Neutrophil (primary cell): ENCODE results near the gene FCER1G.

ENCODE experiments used
- H3K27ac ChIP-seq: fragments of 200-600 bp; sonication (generic); 2 replicates; pipeline ENCODE4 v1.5.1; 2016; ENCODE audit warnings: mild to moderate bottlenecking, moderate library complexity
- H3K27me3 ChIP-seq: fragments of 200-600 bp; sonication (generic); 2 replicates; pipeline ENCODE4 v1.6.0; 2016; ENCODE audit warnings: mild to moderate bottlenecking
- H3K36me3 ChIP-seq: fragments of 200-600 bp; sonication (generic); 2 replicates; pipeline ENCODE4 v1.5.1; 2017
- H3K4me1 ChIP-seq, 2 experiments: fragments of 200-600 bp in 1 of 2; sonication (generic) in 1 of 2; 1 replicate in 1 of 2; 2 replicates in 1 of 2; pipeline versions ENCODE4 v1.5.1 to v1.6.1; 2013 to 2016; ENCODE audit warnings: low read depth in 1 of 2, low read length in 1 of 2, mild to moderate bottlenecking in 1 of 2, moderate library complexity in 1 of 2; ENCODE audit not compliant: control insufficient read depth in 1 of 2, insufficient read depth in 1 of 2
- H3K4me3 ChIP-seq, 2 experiments: fragments of 200-600 bp in 1 of 2; sonication (generic) in 1 of 2; 1 replicate in 1 of 2; 2 replicates in 1 of 2; pipeline ENCODE4 v1.5.1; 2013 to 2016; ENCODE audit warnings: low read depth in 1 of 2, low read length in 1 of 2, mild to moderate bottlenecking in 1 of 2, moderate library complexity in 1 of 2
- H3K9me3 ChIP-seq: fragments of 200-600 bp; sonication (generic); 2 replicates; pipeline ENCODE4 v1.5.1; 2016
- TF ChIP-seq, protein P1 (sequence below): fragments of 200-600 bp; sonication (generic); IDR thresholded peaks from 2 replicates; pipeline ENCODE4 v1.5.1; 2016; ENCODE audit warnings: antibody characterized with exemption

FCER1G gene

DNA sequence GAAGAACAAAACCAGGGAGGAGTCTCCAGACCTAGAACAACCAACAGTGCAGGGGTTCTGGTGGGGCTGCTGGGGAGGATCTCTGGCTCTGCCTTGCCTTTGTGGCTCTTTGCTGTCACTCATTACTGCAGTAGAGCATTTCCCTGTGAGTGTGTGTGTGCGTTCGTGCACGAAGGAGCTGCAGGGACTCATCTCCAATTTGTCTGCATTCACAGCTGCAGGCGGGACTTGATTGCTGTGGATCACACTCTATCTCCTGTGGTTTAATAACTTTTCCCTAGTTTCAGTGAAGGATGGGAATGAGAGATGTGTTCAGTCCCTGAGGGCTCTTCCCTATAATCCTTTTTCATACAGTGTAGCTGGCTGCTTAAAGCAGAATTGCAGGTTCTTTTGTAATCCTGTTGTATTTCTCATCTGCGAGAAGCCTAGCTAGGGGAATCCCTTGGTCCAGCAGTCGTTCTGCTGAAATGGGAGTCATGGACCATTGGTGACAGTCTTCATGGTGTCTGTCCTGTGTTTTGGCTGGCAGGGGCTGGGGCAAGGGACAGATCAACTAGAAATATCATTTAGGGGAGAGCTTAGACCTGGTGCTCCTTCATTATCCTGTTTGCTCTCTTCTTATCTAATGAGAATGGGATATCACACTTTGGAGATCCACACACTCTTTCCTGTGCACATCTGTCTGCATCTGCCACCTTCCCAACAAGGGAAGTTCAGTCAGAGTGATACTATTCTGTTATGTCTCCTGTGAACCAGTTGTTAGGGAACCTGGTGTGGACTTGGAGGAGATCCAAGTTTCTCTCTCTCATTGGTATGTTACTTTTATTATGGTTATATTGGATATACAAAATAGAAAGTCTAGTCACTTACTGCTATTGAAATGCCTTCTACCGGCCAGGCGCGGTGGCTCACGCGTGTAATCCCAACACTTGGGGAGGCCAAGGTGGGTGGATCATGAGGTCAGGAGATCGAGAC is 46.5 kb downstream of the FCER1G start:
- peaks cover 11% of the 10 kb centered on the region for H3K9me3 ChIP-seq
- peaks cover 66% of the 10 kb centered on the region for H3K27me3 ChIP-seq
- peaks cover 4 to 8% of the 10 kb centered on the region in 2 experiments for H3K4me1 ChIP-seq
- TF ChIP-seq, protein P1, sequence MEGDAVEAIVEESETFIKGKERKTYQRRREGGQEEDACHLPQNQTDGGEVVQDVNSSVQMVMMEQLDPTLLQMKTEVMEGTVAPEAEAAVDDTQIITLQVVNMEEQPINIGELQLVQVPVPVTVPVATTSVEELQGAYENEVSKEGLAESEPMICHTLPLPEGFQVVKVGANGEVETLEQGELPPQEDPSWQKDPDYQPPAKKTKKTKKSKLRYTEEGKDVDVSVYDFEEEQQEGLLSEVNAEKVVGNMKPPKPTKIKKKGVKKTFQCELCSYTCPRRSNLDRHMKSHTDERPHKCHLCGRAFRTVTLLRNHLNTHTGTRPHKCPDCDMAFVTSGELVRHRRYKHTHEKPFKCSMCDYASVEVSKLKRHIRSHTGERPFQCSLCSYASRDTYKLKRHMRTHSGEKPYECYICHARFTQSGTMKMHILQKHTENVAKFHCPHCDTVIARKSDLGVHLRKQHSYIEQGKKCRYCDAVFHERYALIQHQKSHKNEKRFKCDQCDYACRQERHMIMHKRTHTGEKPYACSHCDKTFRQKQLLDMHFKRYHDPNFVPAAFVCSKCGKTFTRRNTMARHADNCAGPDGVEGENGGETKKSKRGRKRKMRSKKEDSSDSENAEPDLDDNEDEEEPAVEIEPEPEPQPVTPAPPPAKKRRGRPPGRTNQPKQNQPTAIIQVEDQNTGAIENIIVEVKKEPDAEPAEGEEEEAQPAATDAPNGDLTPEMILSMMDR, result no peak
- no peaks in the 10 kb centered on the region for H3K36me3 ChIP-seq
- H3K4me3 ChIP-seq, result no peak overlapping the region
- no peak overlapping the region for H3K27ac ChIP-seq

DNA sequence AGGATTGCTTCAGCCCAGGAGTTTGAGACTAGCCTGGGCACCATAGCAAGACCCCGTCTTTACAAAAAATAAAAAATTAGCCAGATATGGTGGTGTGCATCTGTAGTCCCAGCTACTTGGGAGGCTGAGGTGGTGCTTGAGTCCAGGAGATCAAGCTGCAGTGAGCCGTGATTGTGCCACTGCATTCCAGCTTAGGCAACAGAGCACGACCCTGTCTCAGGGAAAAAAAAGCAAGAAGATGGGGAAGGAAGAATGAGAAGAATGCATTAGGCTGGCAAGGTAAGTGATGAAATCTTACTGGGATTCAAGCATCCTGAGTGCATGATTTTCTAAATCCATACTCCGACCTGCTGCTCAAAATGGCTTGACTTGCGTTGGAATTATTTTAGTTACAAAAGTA is 50.2 kb downstream of the FCER1G start:
- TF ChIP-seq, protein P1, result no peak

GRCh38 chr1:161266202-161266601 is 51.1 kb downstream of the FCER1G start:
- Histone ChIP-seq H3K36me3 (no peaks in the 10 kb centered on the region), H3K9me3 (no peaks in the 10 kb centered on the region), H3K4me1 (no peaks in the 10 kb centered on the region), H3K4me3 (no peak overlapping the region), H3K27ac (no peak overlapping the region), H3K27me3 (peaks cover 19% of the 10 kb centered on the region)
- TF ChIP-seq, protein P1, result no peak

More for the DNA sequence above, 50.2 kb downstream of the FCER1G start:
- H3K36me3 ChIP-seq, result no peaks in the 10 kb centered on the region
- H3K9me3 ChIP-seq, result no peaks in the 10 kb centered on the region
- H3K27me3 ChIP-seq, result peaks cover 28% of the 10 kb centered on the region
- no peak overlapping the region for H3K4me3 ChIP-seq
- no peak overlapping the region for H3K27ac ChIP-seq
- no peaks in the 10 kb centered on the region for H3K4me1 ChIP-seq

GRCh38 chr1:161266836-161267235 is 51.7 kb downstream of the FCER1G start:
- TF ChIP-seq, protein P1, result no peak
- H3K4me3 ChIP-seq, result no peak overlapping the region
- H3K36me3 ChIP-seq, result no peaks in the 10 kb centered on the region

DNA sequence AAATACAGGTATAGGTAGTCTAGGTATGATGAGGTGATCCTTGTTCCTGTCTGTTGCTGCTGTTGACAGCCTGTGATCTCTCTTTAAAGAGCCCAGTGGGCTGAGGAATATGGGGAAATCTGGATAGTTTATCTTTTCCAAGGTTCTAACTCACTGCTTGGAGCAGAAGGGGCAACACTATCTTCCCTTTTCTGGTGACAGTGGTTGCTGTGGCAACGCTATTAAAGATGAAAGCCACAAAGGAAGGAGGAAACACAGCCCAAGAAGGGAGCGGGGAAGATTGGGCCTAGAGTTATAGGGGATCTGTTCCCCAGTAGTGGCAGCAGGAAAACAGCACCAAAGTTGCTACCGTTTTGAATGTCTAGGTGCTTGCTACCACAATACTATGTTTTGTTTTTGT is 52.2 kb downstream of the FCER1G start:
- TF ChIP-seq, protein P1, result no peak
- Histone ChIP-seq H3K9me3 (no peaks in the 10 kb centered on the region), H3K27me3 (peaks cover 10% of the 10 kb centered on the region), H3K4me3 (no peak overlapping the region), H3K27ac (no peak overlapping the region), H3K36me3 (no peaks in the 10 kb centered on the region), H3K4me1 (no peaks in the 10 kb centered on the region)

More at GRCh38 chr1:161266836-161267235, 51.7 kb downstream of the FCER1G start:
- no peaks in the 10 kb centered on the region for H3K4me1 ChIP-seq
- no peaks in the 10 kb centered on the region for H3K9me3 ChIP-seq
- peaks cover 13% of the 10 kb centered on the region for H3K27me3 ChIP-seq
- no peak overlapping the region for H3K27ac ChIP-seq
